Measurements from ENCODE around the gene TBX18. TPM values are rescaled to one million over a fixed set of nuclear protein-coding genes. Genes with fewer than 3 reads are reported as not detected.
A peak's percentile ranks its signal among the peaks of the same experiment; 100 is the strongest.

The TBX18 gene
- total and polyA plus RNA-seq, 4 donors: 0.10 to 0.59 (median 0.19) TPM; not detected in 1

GRCh38 chr6:84685983-84686584, 78.3 kb downstream of the TBX18 start:
- no peaks in the 10 kb centered on the region for H3K9me3 ChIP-seq (ENCODE audit: control insufficient read depth in 4 of 4, low read length in 3 of 4)
- no peak for TF ChIP-seq GABPA (IDR thresholded peaks at IDR 0.05 in 1 of 2, conservative IDR thresholded peaks at IDR 0.05 in 1 of 2)
- TF ChIP-seq CTCF (IDR thresholded peaks at IDR 0.05; ENCODE audit: low read depth, low read length, missing input control): peak; percentile 26
- WGBS: 63% methylated on average over 3 of the region's 3 CpGs
- no peak overlapping the region for H3K27ac ChIP-seq (ENCODE audit: low read depth in 1 of 2, low read length in 2 of 2)
- no peaks in the 10 kb centered on the region for H3K4me1 ChIP-seq (ENCODE audit: control insufficient read depth in 4 of 4, insufficient read depth in 4 of 4, low read length in 3 of 4)
- H3K27me3 ChIP-seq (ENCODE audit: control insufficient read depth in 4 of 4, insufficient read depth in 4 of 4, low read length in 3 of 4): no peaks in the 10 kb centered on the region
- H3K9ac ChIP-seq (ENCODE audit: low read depth in 1 of 2, low read length in 2 of 2): no peak overlapping the region
- H3K36me3 ChIP-seq (ENCODE audit: control insufficient read depth in 4 of 4, insufficient read depth in 3 of 4, low read depth in 1 of 4, low read length in 3 of 4): no peaks in the 10 kb centered on the region
- no peak for DNase-seq (ENCODE audit: low spot score)
- no peak overlapping the region for H3K4me3 ChIP-seq (ENCODE audit: low read depth in 1 of 3, low read length in 3 of 3)

GRCh38 chr6:84681693-84682326, 82.6 kb downstream of the TBX18 start:
- Histone ChIP-seq H3K9ac (ENCODE audit: low read depth in 1 of 2, low read length in 2 of 2) (no peak overlapping the region), H3K4me1 (ENCODE audit: control insufficient read depth in 4 of 4, insufficient read depth in 4 of 4, low read length in 3 of 4) (no peaks in the 10 kb centered on the region), H3K4me3 (ENCODE audit: low read depth in 1 of 3, low read length in 3 of 3) (no peak overlapping the region), H3K27me3 (ENCODE audit: control insufficient read depth in 4 of 4, insufficient read depth in 4 of 4, low read length in 3 of 4) (no peaks in the 10 kb centered on the region), H3K9me3 (ENCODE audit: control insufficient read depth in 4 of 4, low read length in 3 of 4) (no peaks in the 10 kb centered on the region), H3K27ac (ENCODE audit: low read depth in 1 of 2, low read length in 2 of 2) (no peak overlapping the region), H3K36me3 (ENCODE audit: control insufficient read depth in 4 of 4, insufficient read depth in 3 of 4, low read depth in 1 of 4, low read length in 3 of 4) (no peaks in the 10 kb centered on the region)
- WGBS: 85% methylated on average over 17 of the region's 17 CpGs
- DNase-seq (ENCODE audit: low spot score): no peak
- no peak for TF ChIP-seq REST (IDR thresholded peaks at IDR 0.05)
- TF ChIP-seq TAF1 (conservative IDR thresholded peaks at IDR 0.05): no peak
- no peak for TF ChIP-seq SP1 (IDR thresholded peaks at IDR 0.05)
- no peak for TF ChIP-seq NR2F2 (IDR thresholded peaks at IDR 0.05)
- TF ChIP-seq HNF4A (conservative IDR thresholded peaks at IDR 0.05): no peak
- TF ChIP-seq GABPA (IDR thresholded peaks at IDR 0.05 in 1 of 2, conservative IDR thresholded peaks at IDR 0.05 in 1 of 2): no peak
- no peak for TF ChIP-seq MAX (IDR thresholded peaks at IDR 0.05)
- no peak for TF ChIP-seq FOXA1 (IDR thresholded peaks at IDR 0.05)
- no peak for TF ChIP-seq HNF4G (IDR thresholded peaks at IDR 0.05)
- TF ChIP-seq ZBTB33 (IDR thresholded peaks at IDR 0.05): no peak
- TF ChIP-seq FOXA2 (IDR thresholded peaks at IDR 0.05): no peak
- TF ChIP-seq ATF3 (IDR thresholded peaks at IDR 0.05): no peak
- no peak for TF ChIP-seq EGR1 (IDR thresholded peaks at IDR 0.05; ENCODE audit: low read depth in 2 of 2)
- TF ChIP-seq JUND (IDR thresholded peaks at IDR 0.05): no peak
- TF ChIP-seq RXRA (IDR thresholded peaks at IDR 0.05): no peak
- TF ChIP-seq RAD21 (IDR thresholded peaks at IDR 0.05): no peak
- TF ChIP-seq CTCF (IDR thresholded peaks at IDR 0.05; ENCODE audit: low read depth, low read length, missing input control): no peak
- TF ChIP-seq YY1 (IDR thresholded peaks at IDR 0.05): no peak
